BJ (cell line): ENCODE results near the gene RALGDS. TPM values are rescaled to one million over a fixed set of nuclear protein-coding genes. Genes with fewer than 3 reads are reported as not detected.
"Not testable (repeated sequence)": the region's sequence is repeated elsewhere in the genome, so short reads cannot be mapped to it uniquely, and the experiment has no call there.

ENCODE experiments used
- CTCF ChIA-PET: fragments of 350-600 bp; formaldehyde crosslinking; extraction: SDS; loops from one replicate; lab custom pipeline; 2021; ENCODE audit warnings: antibody characterized with exemption, inconsistent platforms; lab: Yijun Ruan, JAX
- POLR2A ChIA-PET: fragments of 300-600 bp; sonication (Branson Sonifier 250); formaldehyde crosslinking; extraction: SDS; loops from one replicate; lab custom pipeline; 2021; ENCODE audit warnings: antibody characterized with exemption; lab: Charles Lee
- DNase-seq: peaks from one replicate; pipeline ENCODE4 v3.0.0-alpha.2; 2011; ENCODE audit warnings: low read depth
- H3K27me3 ChIP-seq: 2 replicates; pipeline ENCODE4 v1.6.0; 2011; ENCODE audit warnings: low read length; ENCODE audit not compliant: control insufficient read depth, insufficient read depth
- H3K36me3 ChIP-seq: 2 replicates; pipeline ENCODE4 v1.5.1; 2011; ENCODE audit warnings: low read length; ENCODE audit not compliant: control insufficient read depth, insufficient read depth
- H3K4me3 ChIP-seq: 2 replicates; pipeline ENCODE4 v1.5.1; 2011; ENCODE audit warnings: low read depth, mild to moderate bottlenecking, control low read depth, low read length
- CTCF ChIP-seq: IDR thresholded peaks from 2 replicates; pipeline ENCODE4 v1.5.1; 2011; ENCODE audit warnings: low read depth, mild to moderate bottlenecking, control low read depth, inconsistent platforms, low read length, moderate library complexity; ENCODE audit not compliant: insufficient read depth
- polyA minus RNA-seq: library from RNA; depleted of rRNA, polyadenylated mRNA; stranded (reverse); fragments of >200 nt; gene quantifications from 2 replicates; pipeline ENCODE4 v1.2.3, GENCODE V29; 2011; rRNA and poly(A)+ RNA removed
- polyA plus RNA-seq: library from polyadenylated mRNA; depleted of rRNA; stranded (reverse); fragments of >200 nt; gene quantifications from 2 replicates; pipeline ENCODE4 v1.2.3, GENCODE V29; 2011; rRNA removed

RALGDS gene
- polyA plus RNA-seq (18.0 and 25.1 TPM in 2 replicates), polyA minus RNA-seq (11.6 and 12.0 TPM in 2 replicates)

- H3K36me3 ChIP-seq, result no peaks in the 10 kb centered on the region; the same call in 1 of the 2 replicates
Measured at GRCh38 chr9:133121198-133121914, at the start of gene RALGDS. Gene RALGDS (minus strand): TSS chr9:133121240. CDS start chr9:133121154, 86 bp downstream.

GRCh38 chr9:133170716-133171115 is 49.7 kb upstream of the RALGDS start:
- DNase-seq, result no peak
- H3K36me3 ChIP-seq, result no peaks in the 10 kb centered on the region
- TF ChIP-seq CTCF, result no peak
- POLR2A ChIA-PET, result no interaction called here
- peaks cover 11% of the 10 kb centered on the region for H3K27me3 ChIP-seq
- H3K4me3 ChIP-seq, result no peak overlapping the region
- CTCF ChIA-PET, result interaction anchor here (1.2 to 2.8 kb wide), 3 partner anchors 9 to 16 kb away, joined by 5 to 10 read pairs (median 10); no protein-coding TSS in a partner anchor

More at GRCh38 chr9:133121198-133121914, at the start of gene RALGDS:
- TF ChIP-seq CTCF, result no peak
- H3K4me3 ChIP-seq, result peak within 1 kb of the TSS; percentile 57
- H3K27me3 ChIP-seq, result no peaks in the 10 kb centered on the region
- ChIA-PET CTCF (interaction anchor here (25.9 kb wide), 1 partner anchor 27 kb away, joined by 505 read pairs; no protein-coding TSS in a partner anchor), POLR2A (no interaction called here)
- DNase-seq, result no peak

- DNase-seq, H3K36me3 ChIP-seq, H3K4me3 ChIP-seq, POLR2A ChIA-PET: not testable (repeated sequence)
- CTCF ChIA-PET, result interaction anchor here (2.8 kb wide), 1 partner anchor 11 kb away, joined by 10 read pairs; no protein-coding TSS in a partner anchor
- H3K27me3 ChIP-seq, result peaks cover 11% of the 10 kb centered on the region
Measured at GRCh38 chr9:133169687-133170086, 48.6 kb upstream of the RALGDS start.

GRCh38 chr9:133169102-133169501 is 48.1 kb upstream of the RALGDS start:
- POLR2A ChIA-PET, result no interaction called here

GRCh38 chr9:133168432-133168831 is 47.4 kb upstream of the RALGDS start:
- POLR2A ChIA-PET, result no interaction called here
- peaks cover 9% of the 10 kb centered on the region for H3K27me3 ChIP-seq
- DNase-seq, result no peak
- CTCF ChIA-PET, result interaction anchor here (0.7 to 2.1 kb wide), 4 partner anchors 12 to 24 kb away, joined by 4 to 6 read pairs (median 4); no protein-coding TSS in a partner anchor
- no peaks in the 10 kb centered on the region for H3K36me3 ChIP-seq
- TF ChIP-seq CTCF, result no peak
- H3K4me3 ChIP-seq, result no peak overlapping the region

More at GRCh38 chr9:133169102-133169501, 48.1 kb upstream of the RALGDS start:
- DNase-seq, result no peak
- no peak for TF ChIP-seq CTCF
- Histone ChIP-seq H3K36me3 (no peaks in the 10 kb centered on the region), H3K27me3 (peaks cover 11% of the 10 kb centered on the region), H3K4me3 (no peak overlapping the region)
- CTCF ChIA-PET, result interaction anchor here (0.7 kb wide), 1 partner anchor 25 kb away, joined by 4 read pairs; no protein-coding TSS in a partner anchor
